Cerebellar nuclear complex (tissue), 1 donor: ENCODE data around the gene ARHGAP23.
A peak's percentile ranks its signal among the peaks of the same experiment; 100 is the strongest.

Experiments
- DNase-seq, 2 experiments: peaks; one replicate each; lab custom pipeline; 2025; lab: John Stamatoyannopoulos, UW

The ARHGAP23 gene, protein sequence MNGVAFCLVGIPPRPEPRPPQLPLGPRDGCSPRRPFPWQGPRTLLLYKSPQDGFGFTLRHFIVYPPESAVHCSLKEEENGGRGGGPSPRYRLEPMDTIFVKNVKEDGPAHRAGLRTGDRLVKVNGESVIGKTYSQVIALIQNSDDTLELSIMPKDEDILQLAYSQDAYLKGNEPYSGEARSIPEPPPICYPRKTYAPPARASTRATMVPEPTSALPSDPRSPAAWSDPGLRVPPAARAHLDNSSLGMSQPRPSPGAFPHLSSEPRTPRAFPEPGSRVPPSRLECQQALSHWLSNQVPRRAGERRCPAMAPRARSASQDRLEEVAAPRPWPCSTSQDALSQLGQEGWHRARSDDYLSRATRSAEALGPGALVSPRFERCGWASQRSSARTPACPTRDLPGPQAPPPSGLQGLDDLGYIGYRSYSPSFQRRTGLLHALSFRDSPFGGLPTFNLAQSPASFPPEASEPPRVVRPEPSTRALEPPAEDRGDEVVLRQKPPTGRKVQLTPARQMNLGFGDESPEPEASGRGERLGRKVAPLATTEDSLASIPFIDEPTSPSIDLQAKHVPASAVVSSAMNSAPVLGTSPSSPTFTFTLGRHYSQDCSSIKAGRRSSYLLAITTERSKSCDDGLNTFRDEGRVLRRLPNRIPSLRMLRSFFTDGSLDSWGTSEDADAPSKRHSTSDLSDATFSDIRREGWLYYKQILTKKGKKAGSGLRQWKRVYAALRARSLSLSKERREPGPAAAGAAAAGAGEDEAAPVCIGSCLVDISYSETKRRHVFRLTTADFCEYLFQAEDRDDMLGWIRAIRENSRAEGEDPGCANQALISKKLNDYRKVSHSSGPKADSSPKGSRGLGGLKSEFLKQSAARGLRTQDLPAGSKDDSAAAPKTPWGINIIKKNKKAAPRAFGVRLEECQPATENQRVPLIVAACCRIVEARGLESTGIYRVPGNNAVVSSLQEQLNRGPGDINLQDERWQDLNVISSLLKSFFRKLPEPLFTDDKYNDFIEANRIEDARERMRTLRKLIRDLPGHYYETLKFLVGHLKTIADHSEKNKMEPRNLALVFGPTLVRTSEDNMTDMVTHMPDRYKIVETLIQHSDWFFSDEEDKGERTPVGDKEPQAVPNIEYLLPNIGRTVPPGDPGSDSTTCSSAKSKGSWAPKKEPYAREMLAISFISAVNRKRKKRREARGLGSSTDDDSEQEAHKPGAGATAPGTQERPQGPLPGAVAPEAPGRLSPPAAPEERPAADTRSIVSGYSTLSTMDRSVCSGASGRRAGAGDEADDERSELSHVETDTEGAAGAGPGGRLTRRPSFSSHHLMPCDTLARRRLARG (N-terminal part only)

DNA sequence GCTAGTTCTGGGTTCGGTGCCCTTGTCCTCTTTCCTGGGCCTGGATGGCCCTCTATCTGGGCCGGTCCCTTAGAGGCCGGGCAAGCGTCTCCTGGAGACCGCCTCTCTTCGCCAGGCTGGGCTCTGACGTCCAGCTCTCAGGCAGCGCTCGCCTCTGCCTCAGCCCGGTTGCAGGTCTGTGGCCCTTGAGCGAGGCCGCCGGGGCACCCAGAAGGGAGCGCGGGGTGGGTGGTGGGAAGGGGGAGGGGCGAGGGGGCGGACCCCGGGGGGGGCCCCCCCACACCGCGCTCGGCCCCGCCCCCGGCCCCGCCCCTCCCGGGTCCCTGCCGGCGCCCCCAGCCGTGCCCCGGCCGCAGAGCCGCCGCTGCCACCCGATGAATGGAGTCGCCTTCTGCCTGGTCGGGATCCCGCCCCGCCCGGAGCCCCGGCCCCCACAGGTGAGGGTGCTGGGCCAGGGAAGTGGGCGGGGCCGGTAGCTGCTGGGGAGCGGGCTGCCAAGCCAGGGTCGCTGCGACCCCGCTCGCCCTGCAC lies at the start of gene ARHGAP23:
TSS of gene ARHGAP23 (plus strand) at position 353 of the 531 bp plus-strand sequence. CDS start at position 375, 22 bp downstream.
- DNase-seq: peak in 1 of 2 experiments; percentile 34

DNA sequence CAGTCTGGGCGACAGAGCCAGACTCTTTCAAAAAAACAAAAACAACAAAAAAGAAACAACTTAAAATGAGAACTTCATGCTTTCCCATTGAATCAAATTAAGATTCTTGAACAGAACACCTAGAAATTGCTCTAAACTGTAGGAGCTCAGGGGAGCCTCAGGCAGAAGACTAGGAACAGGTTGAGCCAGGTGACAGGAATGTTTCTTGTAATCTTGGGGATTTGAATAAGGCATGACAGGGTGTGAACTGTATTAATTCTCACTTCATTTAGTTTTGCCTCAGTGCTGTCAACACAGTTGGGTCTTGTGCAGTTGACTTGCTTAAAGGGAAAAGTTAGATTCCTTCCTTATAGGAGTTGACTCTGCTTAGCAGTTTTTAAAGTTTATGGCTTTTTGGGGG lies 48.8 kb upstream of the ARHGAP23 start:
- DNase-seq: no peak

DNA sequence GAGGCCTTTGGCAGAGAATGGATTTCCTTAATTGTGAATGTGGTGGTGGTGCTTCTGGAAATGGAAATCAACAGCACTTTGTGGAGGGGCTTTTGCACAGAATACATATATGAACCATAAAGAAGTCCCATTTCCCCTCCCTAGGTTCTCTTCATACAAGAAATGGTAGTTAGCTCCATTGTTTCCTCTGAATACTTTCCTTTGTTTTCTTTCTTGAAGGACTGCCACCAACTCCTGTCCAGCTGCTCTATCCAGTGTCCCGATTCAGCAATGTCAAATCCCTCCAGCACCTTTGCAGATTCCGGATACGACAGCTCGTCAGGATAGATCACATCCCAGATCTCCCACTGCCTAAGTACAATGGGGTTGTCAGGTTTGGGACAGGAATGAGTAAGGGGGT lies 33.2 kb upstream of the ARHGAP23 start:
- DNase-seq: no peak

DNA sequence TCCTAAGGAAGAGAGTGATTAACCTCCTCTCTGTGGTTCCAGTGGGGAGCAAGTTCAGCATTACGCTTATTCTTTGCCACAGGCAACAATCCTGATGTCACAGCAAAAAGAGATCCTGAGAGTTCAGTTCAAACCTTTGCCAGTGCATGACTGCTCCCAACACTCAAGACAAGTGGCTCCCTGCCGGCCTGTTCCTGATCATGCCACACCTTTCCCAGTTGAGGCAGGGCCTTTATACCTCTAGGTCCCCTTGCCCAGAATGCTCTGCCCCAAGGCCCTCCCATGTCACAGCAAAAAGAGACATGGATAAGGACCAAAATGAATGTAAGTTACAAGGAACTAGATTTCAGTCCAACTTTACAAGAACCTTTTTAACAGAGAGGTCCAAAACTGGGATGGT lies 31.0 kb upstream of the ARHGAP23 start:
- DNase-seq: no peak

DNA sequence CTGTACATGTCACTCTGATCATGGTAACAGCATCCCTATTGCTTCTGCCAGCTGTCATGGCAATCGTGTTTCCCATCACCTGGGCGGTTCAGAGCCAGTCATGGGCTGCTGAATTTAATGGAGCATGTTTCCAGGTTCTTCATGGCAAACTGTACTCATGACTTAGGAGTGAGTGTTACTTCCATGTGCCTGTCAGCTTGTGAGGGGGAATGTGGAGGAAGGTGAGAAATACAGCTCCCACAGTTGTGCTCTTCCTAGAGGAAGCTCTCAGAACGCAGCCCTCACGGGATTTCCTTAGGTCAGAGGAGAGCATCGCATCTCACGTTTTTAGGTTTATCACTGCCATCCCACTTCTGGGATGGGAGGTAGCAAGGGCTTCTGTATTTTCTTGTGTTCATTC lies 28.0 kb upstream of the ARHGAP23 start:
- no peak for DNase-seq

DNA sequence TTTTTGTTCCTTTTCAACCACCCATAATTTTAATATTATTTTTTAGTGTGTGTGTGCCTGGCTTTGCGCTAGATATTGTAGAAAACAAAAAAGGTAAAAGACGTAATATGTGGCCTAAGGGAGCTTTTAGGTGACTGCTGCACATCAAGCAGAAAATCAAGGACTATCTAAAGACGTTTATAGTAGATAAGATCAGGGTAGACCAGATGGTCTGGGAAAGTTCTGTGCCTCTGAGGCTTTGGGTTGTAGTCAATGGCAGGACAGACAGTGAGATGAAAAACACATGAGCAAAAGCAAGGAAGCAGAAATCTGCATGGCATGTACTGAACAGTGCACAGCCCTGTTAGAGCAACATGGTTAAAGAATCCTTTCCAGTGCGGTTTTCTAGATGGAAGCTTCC lies 26.8 kb upstream of the ARHGAP23 start:
- DNase-seq: no peak

DNA sequence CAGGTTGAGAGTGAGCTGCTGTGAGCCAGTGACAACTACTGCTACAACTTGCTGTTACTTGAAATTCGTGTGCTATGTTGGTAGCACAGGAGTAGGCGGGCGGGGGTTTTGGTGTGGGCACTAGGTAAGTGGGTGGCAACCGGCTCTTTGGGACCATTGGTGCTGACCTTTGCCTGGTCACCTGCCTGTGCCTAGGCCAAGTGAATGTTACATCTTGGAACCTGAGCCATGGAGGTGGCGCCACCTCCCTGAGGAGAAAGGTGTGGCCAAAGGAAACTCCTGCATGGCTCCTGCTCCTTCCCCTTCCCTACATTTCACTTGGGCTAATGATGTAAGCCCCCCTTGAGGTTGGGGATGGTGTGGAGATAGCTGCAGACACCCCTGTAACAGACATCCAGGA lies 25.4 kb upstream of the ARHGAP23 start:
- DNase-seq: no peak

DNA sequence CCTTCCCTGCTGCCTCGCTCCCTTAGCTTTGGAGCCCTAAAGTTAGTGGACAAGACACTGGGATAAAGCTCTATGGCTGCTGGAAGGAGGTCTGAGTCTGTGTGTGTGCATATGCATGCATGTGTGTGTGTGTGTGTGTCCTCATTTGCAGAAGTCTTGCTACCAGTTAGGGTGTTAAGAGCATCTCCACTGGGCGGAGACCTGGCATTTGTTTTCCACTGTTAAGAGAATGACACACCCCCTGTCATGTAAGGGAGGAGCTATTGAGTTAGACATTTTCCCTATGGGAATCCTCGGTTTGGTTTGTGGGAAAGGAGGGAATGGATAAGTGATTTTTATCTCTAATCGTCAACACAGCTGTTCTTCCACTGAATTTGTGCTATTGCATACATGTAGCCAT lies 24.8 kb upstream of the ARHGAP23 start:
- DNase-seq: no peak

DNA sequence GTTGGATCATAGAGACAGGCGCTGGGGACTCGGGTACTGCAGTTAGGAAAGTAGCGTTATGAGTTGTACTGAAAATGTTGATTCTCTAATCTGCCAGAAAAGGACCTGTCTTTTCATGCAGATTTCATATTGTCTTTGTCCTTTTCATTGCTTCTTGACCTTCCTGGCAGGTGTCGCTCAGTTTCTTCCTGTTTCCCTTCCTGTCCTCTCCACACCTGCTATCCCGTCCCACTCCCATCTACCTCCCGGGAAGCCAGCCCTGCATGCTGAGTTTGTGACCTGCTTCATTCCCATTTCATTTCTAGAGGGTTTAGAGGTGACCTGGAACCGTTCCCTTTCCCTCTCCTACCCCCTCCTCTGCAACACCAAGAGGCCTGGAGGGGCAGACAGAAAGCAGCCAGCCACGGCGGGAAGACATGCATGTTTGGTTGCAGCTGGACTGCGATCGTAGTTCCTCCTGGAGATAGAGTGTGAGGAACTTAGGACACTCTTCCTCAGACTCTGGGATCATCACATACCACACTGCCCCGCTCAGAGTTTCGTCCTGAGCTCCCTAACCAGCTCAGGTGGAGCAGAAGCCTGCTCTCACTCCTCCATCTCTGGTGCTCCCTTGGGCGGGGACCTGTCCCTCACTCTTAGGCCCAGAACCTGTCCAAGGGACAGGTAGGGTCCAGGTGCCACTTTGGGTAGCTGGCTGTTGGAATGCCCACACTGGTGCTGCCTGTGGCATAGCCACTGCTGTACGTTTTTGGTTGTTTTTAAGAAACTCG lies 23.9 kb upstream of the ARHGAP23 start:
- no peak for DNase-seq

DNA sequence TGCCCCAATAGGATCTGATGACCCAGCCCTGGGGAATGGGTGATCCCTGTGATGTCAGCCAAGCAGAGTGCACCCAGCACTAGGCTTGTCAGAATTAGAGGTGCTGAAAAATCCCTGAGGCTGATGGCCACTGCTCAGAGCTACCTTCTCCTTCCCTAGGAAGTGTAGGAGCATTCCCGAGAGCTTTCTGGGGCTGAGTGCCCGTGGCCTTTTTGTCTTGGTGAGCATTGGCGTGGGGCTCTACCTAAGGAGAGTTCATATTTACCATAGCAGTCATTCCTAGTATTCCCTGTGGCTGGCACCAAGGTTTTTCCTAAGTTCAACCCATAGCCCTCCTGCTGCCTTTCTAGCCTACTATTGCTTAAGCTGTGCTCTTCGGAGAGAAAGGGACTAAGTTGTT lies 22.6 kb upstream of the ARHGAP23 start:
- DNase-seq: no peak

DNA sequence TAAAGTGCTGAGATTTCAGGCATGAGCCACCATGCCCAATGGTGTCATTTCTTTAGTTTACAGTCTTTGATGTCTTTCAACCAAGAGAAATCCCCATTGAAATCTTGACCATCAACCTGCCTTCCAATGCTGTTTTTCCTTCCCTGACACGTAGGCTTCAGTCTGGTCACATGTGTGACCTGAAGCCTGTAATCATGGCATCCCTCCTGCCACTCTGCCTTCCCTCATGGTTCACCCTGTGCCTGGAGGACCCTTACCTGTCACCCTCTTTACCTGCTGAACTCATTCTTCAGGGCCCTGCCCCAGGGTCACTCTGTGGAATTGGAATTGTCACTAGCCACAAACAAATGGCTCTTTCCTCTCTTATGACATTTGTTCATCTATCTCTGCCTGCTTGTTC lies 18.1 kb upstream of the ARHGAP23 start:
- DNase-seq: no peak

DNA sequence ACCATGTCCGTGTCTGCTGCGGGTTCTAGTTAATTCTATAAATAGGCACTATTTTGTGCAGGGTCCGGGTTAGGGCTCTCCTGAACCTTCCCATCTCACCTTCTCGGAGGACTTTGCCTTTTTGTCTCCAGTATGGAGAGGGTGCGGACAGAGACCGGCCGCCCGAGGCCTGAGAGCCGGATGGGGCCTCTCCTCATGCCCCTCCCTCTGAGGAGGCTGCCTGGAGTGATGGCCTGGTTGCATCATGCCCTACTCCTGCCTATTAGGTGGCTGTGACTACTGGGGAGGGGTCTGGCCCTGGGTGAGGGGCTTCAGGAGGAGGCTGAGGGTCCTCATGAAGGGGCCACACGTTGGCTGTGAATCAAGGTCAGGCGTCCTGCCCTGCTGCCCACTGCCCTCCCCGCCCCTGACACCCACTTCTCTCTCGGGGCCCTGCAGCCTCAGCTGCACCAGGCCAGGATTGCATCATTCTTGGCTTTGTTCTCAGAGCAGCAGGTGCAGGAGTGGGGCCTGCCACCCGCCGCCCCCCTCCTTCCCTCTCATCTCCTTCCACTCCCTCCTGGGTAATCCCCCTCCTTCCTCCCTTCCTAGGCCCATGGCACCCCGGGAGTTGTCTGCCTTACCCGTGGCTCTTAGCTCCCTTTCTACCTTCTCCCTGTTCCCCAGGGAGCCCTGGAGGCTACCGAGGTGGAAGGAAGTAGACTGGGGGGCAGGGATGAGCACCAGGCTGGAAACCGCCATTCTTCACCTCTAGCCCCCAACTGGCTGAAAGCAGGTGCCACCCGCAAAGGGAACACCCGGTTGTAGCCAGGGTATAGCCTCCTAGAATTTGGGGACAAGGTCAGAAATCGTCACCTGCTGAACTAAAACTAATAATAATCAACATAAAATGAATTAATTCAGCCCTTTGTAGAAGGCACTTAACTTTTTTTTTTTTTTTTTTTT lies 12.7 kb upstream of the ARHGAP23 start:
- DNase-seq: peak in 1 of 2 experiments; percentile 45

DNA sequence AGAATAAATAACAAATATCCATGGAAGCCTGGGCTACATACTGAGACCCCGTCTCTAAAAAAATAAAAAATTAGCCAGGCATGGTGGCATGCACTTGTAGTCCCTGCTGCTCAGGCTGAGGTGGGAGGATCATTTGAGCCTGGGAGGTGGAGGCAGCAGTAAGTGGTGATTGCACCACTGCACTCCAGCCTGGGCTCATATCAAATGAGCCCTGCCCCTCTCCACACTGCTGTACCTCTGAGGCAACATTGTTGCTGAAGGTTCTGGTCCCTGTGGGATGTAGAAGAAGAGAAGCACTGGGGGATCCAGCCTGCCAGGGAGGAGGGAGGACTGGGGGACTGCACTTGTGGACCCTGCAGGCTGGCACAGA lies 11.4 kb upstream of the ARHGAP23 start:
- DNase-seq: no peak

DNA sequence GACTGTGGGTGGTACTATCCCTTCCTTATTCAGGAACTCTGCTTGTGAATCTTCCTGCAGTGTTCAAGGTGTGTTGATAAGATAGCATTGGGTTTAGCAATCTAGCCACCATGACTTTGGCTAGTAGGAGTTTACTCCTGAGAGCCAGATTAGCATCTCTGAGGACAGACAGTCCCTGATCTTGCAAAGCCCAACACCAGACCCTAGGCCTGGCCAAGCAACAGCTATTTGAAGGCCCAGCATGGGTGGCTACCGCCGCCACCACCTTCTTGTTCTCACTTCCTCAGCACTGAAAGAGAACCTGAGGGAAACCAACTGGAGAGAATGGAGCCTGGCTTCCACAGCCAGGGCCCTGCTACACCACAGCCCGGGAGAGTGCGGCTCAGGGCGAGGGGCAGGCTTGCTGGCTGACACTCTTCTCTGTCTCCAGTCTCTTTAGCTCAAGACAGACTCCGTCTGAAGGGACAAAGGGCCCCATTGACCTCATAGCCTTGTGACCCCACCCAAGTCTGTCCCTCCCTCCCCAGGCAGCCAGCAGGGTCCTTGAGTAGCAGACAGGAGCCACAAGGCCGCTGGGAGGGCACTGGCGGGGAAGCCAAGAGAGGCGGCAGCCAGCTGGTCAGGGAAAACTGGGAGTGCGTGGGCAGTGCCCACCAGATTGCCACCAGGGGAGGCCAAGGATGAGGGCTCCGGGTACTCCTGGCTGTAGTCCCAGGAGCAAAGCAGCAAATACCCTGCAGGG lies 10.9 kb upstream of the ARHGAP23 start:
- no peak for DNase-seq

DNA sequence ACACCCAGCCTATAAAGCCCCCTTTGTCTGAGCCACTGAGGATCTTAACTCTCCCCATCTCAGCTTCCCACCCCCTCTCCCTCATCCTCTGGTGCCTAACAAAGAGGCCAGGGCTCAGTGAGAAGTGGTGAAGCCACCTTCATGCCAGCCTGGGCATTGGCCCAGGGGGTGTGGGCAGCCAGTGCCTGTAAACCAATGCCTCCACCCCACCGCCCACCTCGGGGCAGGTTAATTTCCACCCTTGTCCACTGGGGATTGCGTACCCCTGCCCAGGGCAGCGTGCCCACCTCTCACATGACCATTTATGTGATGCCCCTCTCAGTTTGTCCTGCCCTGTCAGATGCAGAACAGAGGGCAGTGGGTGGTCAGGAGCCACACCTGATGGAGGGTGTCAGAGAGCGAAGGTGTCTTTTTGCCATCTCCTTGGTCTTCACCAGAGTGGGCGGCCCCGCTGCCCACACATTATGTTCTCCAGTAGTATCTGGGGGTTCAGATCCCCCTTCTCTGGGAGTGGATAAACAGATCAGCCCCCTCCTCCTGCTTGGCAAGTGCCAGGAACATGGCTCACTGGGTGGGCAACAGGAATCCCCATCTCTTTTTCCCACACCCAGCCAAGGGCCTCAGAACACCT lies 10.1 kb upstream of the ARHGAP23 start:
- no peak for DNase-seq

DNA sequence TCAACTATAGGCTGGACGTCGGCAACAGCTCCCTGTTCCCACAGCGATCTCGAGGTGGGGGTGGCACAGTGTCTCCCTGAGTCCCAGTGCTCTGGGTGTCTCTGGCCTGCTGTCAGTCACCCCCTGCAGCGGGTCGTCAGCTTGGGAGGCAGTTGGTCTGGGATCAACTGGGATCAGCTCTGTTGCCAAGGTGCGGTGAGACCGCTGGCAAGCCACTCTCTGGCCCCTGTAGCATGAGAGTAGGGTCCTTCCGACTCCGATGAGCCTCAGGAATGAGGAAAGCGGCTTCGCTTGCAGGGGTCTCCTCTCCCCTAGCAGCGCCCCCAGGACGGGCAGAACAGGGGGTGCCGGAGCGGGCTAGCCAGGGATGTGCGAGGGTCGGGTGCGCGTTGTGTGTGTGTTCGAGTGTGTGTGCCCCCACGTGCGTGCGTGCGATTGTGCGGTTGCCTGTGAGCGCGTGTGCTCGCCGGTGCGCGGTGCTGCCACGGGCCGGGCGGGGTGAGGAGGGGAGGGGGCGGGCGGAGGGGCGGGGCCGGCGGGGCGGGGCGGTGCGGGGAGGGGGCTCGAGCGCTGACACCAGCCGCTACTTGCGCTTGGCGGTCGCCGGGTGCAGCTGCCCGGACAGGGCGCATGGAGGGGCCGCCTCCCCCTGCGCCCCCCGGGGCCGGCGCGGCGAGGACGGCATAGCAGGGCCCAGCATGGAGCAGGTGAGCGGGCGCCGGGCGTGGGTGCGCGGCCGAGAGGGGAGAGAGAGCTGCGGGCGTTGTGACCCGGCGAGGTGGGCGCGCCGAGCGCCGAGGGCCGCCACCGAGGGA lies 9.4 kb upstream of the ARHGAP23 start:
- DNase-seq: no peak

DNA sequence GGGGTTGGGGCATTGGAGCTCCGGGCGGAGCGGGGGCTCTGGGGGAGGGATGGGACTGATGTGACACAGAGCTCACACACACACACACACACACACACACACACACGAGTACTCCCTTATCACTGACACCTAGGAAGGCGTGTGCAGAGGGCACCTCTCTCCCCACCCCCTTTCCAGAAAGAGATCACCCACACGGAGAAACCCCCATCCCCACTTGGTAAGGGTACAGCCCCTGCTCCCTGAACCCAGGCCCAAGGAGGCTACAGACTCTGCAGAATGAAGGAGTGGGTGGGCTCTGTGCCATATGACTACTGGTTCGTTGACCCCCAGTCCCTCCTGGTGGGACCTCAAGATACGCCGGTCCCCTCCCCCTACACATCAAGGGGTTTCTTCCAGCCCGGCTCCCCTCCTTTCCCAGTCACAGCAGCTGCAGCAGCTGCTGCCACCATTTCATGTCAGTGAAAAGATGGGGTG lies 8.7 kb upstream of the ARHGAP23 start:
- no peak for DNase-seq

DNA sequence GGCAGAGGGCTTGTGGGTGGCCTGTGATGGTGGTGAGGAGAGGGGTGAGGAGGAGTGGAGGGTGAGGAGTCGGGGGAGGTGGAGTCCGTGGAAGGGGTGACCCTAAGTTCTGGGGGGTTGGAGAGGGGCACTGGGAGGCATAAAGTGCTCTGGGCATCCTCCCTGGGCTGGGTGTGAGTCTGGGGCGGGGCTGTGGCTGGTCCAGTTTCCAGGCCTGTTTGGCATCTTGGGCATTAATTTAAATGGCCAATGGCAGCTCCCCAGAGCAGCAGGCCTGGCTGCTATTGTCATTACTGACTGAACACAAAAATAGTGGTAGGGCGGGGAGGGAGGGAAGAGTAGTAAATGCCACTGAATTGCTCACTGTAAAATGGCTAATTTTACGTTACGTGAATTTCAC lies 7.7 kb upstream of the ARHGAP23 start:
- peak in 1 of 2 experiments; percentile 28 for DNase-seq
